Measurements from ENCODE around the gene ZFYVE21.

ZFYVE21 gene

DNA sequence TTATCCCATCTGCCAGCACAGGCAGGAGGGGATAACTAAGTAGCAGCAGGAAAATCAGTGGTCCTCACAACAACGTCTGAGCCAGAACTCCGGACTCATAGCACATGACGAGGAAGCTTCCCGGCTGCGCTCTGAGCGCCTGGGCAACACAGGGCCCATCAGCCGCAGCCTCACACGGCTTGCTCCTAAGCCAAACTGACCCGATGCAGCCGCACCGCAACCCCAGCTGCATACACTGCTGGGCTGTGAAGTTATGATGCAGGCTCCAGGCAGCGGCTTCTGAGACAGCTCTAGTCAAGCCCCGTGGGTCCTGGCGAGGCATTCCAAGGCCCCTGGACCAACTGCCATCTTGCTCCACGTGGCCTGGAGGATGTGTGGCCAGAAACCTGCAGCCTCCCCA, 28.1 kb downstream of the ZFYVE21 start:
- POLR2A ChIA-PET: no interaction called here
- TF ChIP-seq, protein P1, sequence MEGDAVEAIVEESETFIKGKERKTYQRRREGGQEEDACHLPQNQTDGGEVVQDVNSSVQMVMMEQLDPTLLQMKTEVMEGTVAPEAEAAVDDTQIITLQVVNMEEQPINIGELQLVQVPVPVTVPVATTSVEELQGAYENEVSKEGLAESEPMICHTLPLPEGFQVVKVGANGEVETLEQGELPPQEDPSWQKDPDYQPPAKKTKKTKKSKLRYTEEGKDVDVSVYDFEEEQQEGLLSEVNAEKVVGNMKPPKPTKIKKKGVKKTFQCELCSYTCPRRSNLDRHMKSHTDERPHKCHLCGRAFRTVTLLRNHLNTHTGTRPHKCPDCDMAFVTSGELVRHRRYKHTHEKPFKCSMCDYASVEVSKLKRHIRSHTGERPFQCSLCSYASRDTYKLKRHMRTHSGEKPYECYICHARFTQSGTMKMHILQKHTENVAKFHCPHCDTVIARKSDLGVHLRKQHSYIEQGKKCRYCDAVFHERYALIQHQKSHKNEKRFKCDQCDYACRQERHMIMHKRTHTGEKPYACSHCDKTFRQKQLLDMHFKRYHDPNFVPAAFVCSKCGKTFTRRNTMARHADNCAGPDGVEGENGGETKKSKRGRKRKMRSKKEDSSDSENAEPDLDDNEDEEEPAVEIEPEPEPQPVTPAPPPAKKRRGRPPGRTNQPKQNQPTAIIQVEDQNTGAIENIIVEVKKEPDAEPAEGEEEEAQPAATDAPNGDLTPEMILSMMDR (IDR thresholded peaks at IDR 0.05; ENCODE audit: control extremely low read depth, extremely low read depth, low read depth, missing control alignments): no peak
- no peak for DNase-seq (ENCODE audit: extremely low spot score)
- CTCF ChIA-PET: interaction anchor here (1.3 kb wide), 1 partner anchor 17 kb away, joined by 3 read pairs; no protein-coding TSS in a partner anchor

DNA sequence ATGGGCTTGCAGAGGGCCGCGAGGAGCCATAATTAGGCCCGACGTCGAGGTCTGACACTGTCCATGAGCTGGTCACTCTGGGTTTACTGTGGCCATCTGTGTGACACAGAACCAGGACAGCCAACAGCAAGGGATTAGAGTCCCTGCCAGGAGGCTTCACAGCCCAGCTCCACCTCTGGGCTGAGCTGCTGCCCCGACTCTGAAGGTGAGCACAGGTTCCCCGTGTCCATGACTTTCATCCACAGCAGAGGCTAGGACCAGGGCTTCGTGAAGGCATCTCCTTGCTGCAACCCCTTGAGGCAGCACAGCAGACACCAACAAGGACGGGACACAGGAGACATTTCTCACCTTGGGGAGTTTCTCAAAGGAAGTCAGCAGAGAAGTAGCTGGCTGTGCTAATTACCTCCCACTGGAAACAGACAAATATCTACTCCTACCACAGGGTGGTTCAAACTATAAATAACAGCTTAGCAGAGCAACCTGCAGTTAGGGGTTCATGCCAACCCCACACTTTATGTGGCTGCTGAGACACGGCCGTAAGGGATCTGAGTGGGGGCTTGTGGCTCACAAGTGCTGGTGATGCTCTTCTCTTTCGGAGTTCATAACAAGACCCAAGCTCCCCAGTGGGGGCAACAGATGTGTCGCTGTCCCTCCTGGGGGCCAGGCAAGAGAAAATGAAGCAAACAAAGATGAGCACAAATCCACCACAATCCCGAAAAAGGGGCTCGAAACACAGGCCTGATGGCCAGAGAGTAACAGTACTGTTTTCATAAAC, 29.2 kb downstream of the ZFYVE21 start:
- ChIA-PET POLR2A (no interaction called here), CTCF (no interaction called here)
- no peak for DNase-seq (ENCODE audit: extremely low spot score)
- TF ChIP-seq, protein P1 (IDR thresholded peaks at IDR 0.05; ENCODE audit: control extremely low read depth, extremely low read depth, low read depth, missing control alignments): no peak

DNA sequence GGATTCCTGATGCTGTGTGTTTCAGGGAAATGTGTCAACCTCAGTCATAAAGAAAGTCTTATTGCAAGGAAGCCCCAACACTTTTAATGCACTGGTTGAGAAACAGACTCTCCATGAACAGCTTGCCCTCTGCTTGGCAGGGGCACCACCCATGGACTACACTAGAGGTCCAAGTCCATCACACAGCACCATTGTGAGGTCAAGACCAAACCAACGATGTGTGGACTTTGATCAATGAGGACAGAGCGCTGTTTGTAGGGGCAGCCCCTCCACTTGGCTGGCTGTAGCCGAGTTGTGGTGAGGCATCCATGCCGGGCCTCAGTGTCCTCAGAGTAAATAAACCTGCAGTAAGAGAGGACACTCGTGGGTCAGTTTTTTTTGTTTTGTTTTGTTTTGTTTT, 29.8 kb downstream of the ZFYVE21 start:
- POLR2A ChIA-PET: no interaction called here
- TF ChIP-seq, protein P1 (IDR thresholded peaks at IDR 0.05; ENCODE audit: control extremely low read depth, extremely low read depth, low read depth, missing control alignments): no peak
- CTCF ChIA-PET: no interaction called here
- DNase-seq (ENCODE audit: extremely low spot score): no peak

DNA sequence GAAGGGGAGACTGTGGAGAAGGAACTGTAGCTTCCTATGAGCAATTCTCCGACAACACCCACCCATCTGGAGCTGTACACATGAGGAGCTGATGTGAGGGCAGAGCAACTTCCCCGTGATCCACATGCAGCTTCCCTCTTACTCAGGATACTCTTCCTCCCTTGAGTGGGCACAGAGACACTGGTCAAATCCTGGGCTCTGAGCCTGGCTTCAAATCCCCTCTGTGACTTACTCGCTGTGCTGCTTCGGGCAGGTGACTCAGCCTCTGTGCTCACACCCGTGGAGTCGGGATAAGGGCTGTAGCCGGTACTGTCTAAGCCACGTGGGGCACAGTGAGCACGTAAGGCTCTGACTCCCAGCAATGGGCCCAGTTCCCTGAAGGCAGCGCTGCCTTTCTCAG, 31.1 kb downstream of the ZFYVE21 start:
- CTCF ChIA-PET: interaction anchor here (1.1 kb wide), 1 partner anchor 10 kb away, joined by 3 read pairs; no protein-coding TSS in a partner anchor
- POLR2A ChIA-PET: no interaction called here
- DNase-seq (ENCODE audit: extremely low spot score): no peak
- TF ChIP-seq, protein P1 (IDR thresholded peaks at IDR 0.05; ENCODE audit: control extremely low read depth, extremely low read depth, low read depth, missing control alignments): no peak

DNA sequence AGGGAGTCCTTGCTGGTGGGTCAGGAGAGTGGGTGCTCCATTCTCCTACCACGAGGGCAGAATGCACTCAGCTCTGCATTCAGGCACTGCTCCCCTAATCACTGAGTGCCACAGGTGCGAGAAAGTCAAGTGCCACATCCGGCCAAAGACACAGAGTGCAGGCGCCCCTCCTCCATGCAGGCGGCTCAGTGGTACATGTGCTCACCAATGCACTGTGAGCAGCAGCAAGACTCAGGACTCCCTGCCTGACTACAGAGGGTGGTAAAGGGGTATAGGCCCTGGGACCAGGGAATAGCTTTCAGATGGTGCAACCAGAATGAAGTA, 32.9 kb downstream of the ZFYVE21 start:
- ChIA-PET POLR2A (no interaction called here), CTCF (interaction anchor here (0.9 kb wide), 1 partner anchor 152 kb away, joined by 3 read pairs; no protein-coding TSS in a partner anchor)
- no peak for DNase-seq (ENCODE audit: extremely low spot score)
- TF ChIP-seq, protein P1 (IDR thresholded peaks at IDR 0.05; ENCODE audit: control extremely low read depth, extremely low read depth, low read depth, missing control alignments): no peak

DNA sequence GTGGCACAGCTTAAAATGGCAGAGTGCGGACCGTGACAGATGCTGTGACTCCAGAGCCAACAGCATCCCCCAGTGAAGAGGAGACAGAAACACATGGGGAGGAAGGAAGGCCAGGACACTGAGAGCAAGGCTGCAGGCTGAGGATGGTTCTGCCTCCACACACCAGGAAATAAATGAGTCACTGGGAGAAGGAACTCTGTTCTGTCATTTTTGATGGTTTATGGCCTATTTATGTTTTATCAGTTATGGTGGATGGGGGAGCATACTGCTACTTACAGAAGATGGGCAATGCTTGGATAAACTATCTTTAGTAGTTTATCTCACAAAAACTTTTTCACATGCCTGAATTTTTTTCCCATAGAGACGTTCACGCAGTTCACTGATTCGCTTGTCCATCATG, 33.8 kb downstream of the ZFYVE21 start:
- TF ChIP-seq, protein P1 (IDR thresholded peaks at IDR 0.05; ENCODE audit: control extremely low read depth, extremely low read depth, low read depth, missing control alignments): no peak
- CTCF ChIA-PET: no interaction called here
- DNase-seq (ENCODE audit: extremely low spot score): no peak
- POLR2A ChIA-PET: no interaction called here

Data from GM10248 (cell line).